Measurements from ENCODE around the gene SLC12A6. TPM values are rescaled to one million over a fixed set of nuclear protein-coding genes. Genes with fewer than 3 reads are reported as not detected.
A peak's percentile ranks its signal among the peaks of the same experiment; 100 is the strongest.

The SLC12A6 gene
- total and polyA plus RNA-seq, 2 of the 13 experiments (the other 11 are each of a cell fraction or from before 2014, with no cell fraction given) = 15.2 to 30.1 TPM

- TF ChIP-seq ZNF432 (CRISPR knock-in tag; IDR thresholded peaks at IDR 0.05; ENCODE audit: borderline replicate concordance) = no peak
- no peak for TF ChIP-seq TEAD2 (CRISPR knock-in tag; IDR thresholded peaks at IDR 0.05)
- peak; percentile 62 for TF ChIP-seq HNRNPLL (IDR thresholded peaks at IDR 0.05; ENCODE audit: low read depth, low read length, poor library complexity, severe bottlenecking)
- no peak for TF ChIP-seq ZNF326 (CRISPR knock-in tag; IDR thresholded peaks at IDR 0.05; ENCODE audit: borderline replicate concordance)
- no peak for TF ChIP-seq HNRNPUL1 (IDR thresholded peaks at IDR 0.05; ENCODE audit: low read depth, low read length)
- TF ChIP-seq CREB1 (IDR thresholded peaks at IDR 0.05) = no peak
- TF ChIP-seq CREB1 (CRISPR knock-in tag; IDR thresholded peaks at IDR 0.05) = no peak
- no peak for TF ChIP-seq SOX13 (IDR thresholded peaks at IDR 0.05)
- TF ChIP-seq SOX13 (CRISPR knock-in tag; conservative IDR thresholded peaks at IDR 0.05 in 1 of 2, IDR thresholded peaks at IDR 0.05 in 1 of 2) = 0 out of 4 replicates have a peak, but pooled peaks of 1 of the 2 experiments have one; percentile 18
- no peak for TF ChIP-seq MAFF (IDR thresholded peaks at IDR 0.05; ENCODE audit: low read depth, low read length)
- 0 out of 2 replicates have a peak, but pooled peaks have one; percentile 58 for TF ChIP-seq SMAD1 (CRISPR knock-in tag; IDR thresholded peaks at IDR 0.05; ENCODE audit: borderline replicate concordance, low read depth)
- TF ChIP-seq ZBTB7B (CRISPR knock-in tag; IDR thresholded peaks at IDR 0.05) = peak; percentile 85
- TF ChIP-seq, protein P1, sequence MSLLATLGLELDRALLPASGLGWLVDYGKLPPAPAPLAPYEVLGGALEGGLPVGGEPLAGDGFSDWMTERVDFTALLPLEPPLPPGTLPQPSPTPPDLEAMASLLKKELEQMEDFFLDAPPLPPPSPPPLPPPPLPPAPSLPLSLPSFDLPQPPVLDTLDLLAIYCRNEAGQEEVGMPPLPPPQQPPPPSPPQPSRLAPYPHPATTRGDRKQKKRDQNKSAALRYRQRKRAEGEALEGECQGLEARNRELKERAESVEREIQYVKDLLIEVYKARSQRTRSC (CRISPR knock-in tag; IDR thresholded peaks at IDR 0.05; ENCODE audit: low read depth) = no peak
- peak; percentile 49; the same call in 1 of the 2 replicates for TF ChIP-seq YEATS2 (CRISPR knock-in tag; IDR thresholded peaks at IDR 0.05; ENCODE audit: borderline replicate concordance)
- TF ChIP-seq ZKSCAN5 (CRISPR knock-in tag; IDR thresholded peaks at IDR 0.05) = no peak
- no peak for TF ChIP-seq ZBTB25 (CRISPR knock-in tag; IDR thresholded peaks at IDR 0.05)
- no peak for TF ChIP-seq ZFP41 (CRISPR knock-in tag; IDR thresholded peaks at IDR 0.05; ENCODE audit: borderline replicate concordance)
- TF ChIP-seq, protein P2, sequence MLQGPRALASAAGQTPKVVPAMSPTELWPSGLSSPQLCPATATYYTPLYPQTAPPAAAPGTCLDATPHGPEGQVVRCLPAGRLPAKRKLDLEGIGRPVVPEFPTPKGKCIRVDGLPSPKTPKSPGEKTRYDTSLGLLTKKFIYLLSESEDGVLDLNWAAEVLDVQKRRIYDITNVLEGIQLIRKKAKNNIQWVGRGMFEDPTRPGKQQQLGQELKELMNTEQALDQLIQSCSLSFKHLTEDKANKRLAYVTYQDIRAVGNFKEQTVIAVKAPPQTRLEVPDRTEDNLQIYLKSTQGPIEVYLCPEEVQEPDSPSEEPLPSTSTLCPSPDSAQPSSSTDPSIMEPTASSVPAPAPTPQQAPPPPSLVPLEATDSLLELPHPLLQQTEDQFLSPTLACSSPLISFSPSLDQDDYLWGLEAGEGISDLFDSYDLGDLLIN (CRISPR knock-in tag; IDR thresholded peaks at IDR 0.05; ENCODE audit: borderline replicate concordance) = no peak
- TF ChIP-seq BRCA1 (CRISPR knock-in tag; IDR thresholded peaks at IDR 0.05) = no peak
- peak; percentile 61 for TF ChIP-seq ZNF605 (CRISPR knock-in tag; IDR thresholded peaks at IDR 0.05)
- TF ChIP-seq ZNF580 (CRISPR knock-in tag; IDR thresholded peaks at IDR 0.05; ENCODE audit: borderline replicate concordance, low read depth) = no peak
Observed at GRCh38 chr15:34367101-34368081, 29.8 kb upstream of the SLC12A6 start, which contains the start of gene LPCAT4 (continued).

Measured in HepG2 (cell line).